Panc1 (cell line): ENCODE results near the gene NXPH3.

Experiments used
- CTCF ChIP-seq: fragments of 450-650 bp; IDR thresholded peaks from 2 replicates; pipeline ENCODE4 v1.5.1; 2017; ENCODE audit warnings: mild to moderate bottlenecking
- POLR2AphosphoS5 ChIP-seq: IDR thresholded peaks from 2 replicates; pipeline ENCODE4 v1.6.1; 2012; ENCODE audit warnings: mild to moderate bottlenecking, low read depth, low read length, moderate library complexity

GRCh38 chr17:49566668-49567071 is 9.0 kb upstream of the NXPH3 start:
- TF ChIP-seq CTCF (no peak), POLR2AphosphoS5 (no peak)
